CD4-positive, alpha-beta T cell treated with Interleukin-17A for 4 hours (primary cell): ENCODE results near the gene MARCO.
"Not testable (repeated sequence)": the region's sequence is repeated elsewhere in the genome, so short reads cannot be mapped to it uniquely, and the experiment has no call there.

ENCODE experiments used
- DNase-seq: peaks from one replicate; pipeline ENCODE4 v3.0.0-alpha.2; 2020; ENCODE audit warnings: mixed read lengths

MARCO gene

GRCh38 chr2:119009110-119009509, 67.1 kb downstream of the MARCO start:
- no peak for DNase-seq

- DNase-seq = no peak
Observed at GRCh38 chr2:119010336-119010735, 68.3 kb downstream of the MARCO start.

GRCh38 chr2:119011162-119011909, 69.3 kb downstream of the MARCO start:
- DNase-seq = no peak

- DNase-seq = no peak
Observed at GRCh38 chr2:119011910-119012209, 69.9 kb downstream of the MARCO start.

GRCh38 chr2:119012345-119013301, 70.6 kb downstream of the MARCO start:
- DNase-seq = no peak

GRCh38 chr2:119013671-119014070, 71.7 kb downstream of the MARCO start:
- DNase-seq = no peak

- DNase-seq = no peak
Observed at GRCh38 chr2:119015845-119016244, 73.9 kb downstream of the MARCO start.

- DNase-seq = no peak
Observed at GRCh38 chr2:119019521-119019920, 77.5 kb downstream of the MARCO start.

GRCh38 chr2:119022678-119023077, 80.7 kb downstream of the MARCO start:
- DNase-seq = no peak

- DNase-seq = no peak
Observed at GRCh38 chr2:119023534-119023933, 81.5 kb downstream of the MARCO start.

GRCh38 chr2:119024152-119024551, 82.2 kb downstream of the MARCO start:
- DNase-seq = no peak

- DNase-seq = no peak
Observed at GRCh38 chr2:119024568-119024967, 82.6 kb downstream of the MARCO start.

- no peak for DNase-seq
Observed at GRCh38 chr2:119025013-119025412, 83.0 kb downstream of the MARCO start.

- no peak for DNase-seq
Observed at GRCh38 chr2:119025762-119026351, 83.9 kb downstream of the MARCO start.

- DNase-seq = no peak
Observed at GRCh38 chr2:119026890-119027289, 84.9 kb downstream of the MARCO start.

- no peak for DNase-seq
Observed at GRCh38 chr2:119028327-119029174, 86.6 kb downstream of the MARCO start.

- no peak for DNase-seq
Observed at GRCh38 chr2:119029297-119029696, 87.3 kb downstream of the MARCO start.

GRCh38 chr2:119037922-119038321, 95.9 kb downstream of the MARCO start:
- not testable (repeated sequence) for DNase-seq

GRCh38 chr2:119040730-119041129, 98.7 kb downstream of the MARCO start:
- no peak for DNase-seq
